Loucy (cell line): Measurements from ENCODE around the gene COX7A2.

Experiments used
- H2AFZ ChIP-seq: fragments of 200-600 bp; sonication (generic); 2 replicates; pipeline ENCODE4 v1.6.0; 2016; ENCODE audit warnings: antibody characterized with exemption, mild to moderate bottlenecking, low read length, moderate library complexity
- H3F3A ChIP-seq: fragments of 200-600 bp; 2 replicates; pipeline ENCODE4 v1.6.0; 2016; ENCODE audit warnings: antibody characterized with exemption, low read depth, mild to moderate bottlenecking
- H3K27me3 ChIP-seq: fragments of 200-600 bp; sonication (generic); 2 replicates; pipeline ENCODE4 v1.6.1; 2014; ENCODE audit warnings: low read length, mild to moderate bottlenecking; ENCODE audit not compliant: insufficient read depth, poor library complexity, severe bottlenecking
- H3K36me3 ChIP-seq: fragments of 200-600 bp; sonication (generic); 2 replicates; pipeline ENCODE4 v1.6.1; 2016; ENCODE audit warnings: low read length; ENCODE audit not compliant: insufficient read depth
- H3K4me1 ChIP-seq: fragments of 200-600 bp; sonication (generic); 2 replicates; pipeline ENCODE4 v1.5.1; 2014; ENCODE audit warnings: low read length, mild to moderate bottlenecking; ENCODE audit not compliant: insufficient read depth, poor library complexity, severe bottlenecking
- H3K4me2 ChIP-seq: fragments of 200-600 bp; sonication (generic); 2 replicates; pipeline ENCODE4 v1.6.0; 2014; ENCODE audit warnings: antibody characterized with exemption, low read length, low read depth, mild to moderate bottlenecking; ENCODE audit not compliant: poor library complexity, severe bottlenecking
- H3K4me3 ChIP-seq: fragments of 200-600 bp; sonication (generic); 2 replicates; pipeline ENCODE4 v1.5.1; 2014; ENCODE audit warnings: low read length, mild to moderate bottlenecking, mixed read lengths; ENCODE audit not compliant: poor library complexity, severe bottlenecking
- H3K79me2 ChIP-seq: fragments of 200-600 bp; sonication (generic); 2 replicates; pipeline ENCODE4 v1.6.1; 2014; ENCODE audit warnings: low read length; ENCODE audit not compliant: insufficient read depth
- H3K9ac ChIP-seq: fragments of 200-600 bp; sonication (generic); 2 replicates; pipeline ENCODE4 v1.6.0; 2014; ENCODE audit warnings: mild to moderate bottlenecking, low read depth, low read length, moderate library complexity; ENCODE audit not compliant: poor library complexity, severe bottlenecking
- H3K9me2 ChIP-seq: fragments of 200-600 bp; sonication (generic); replicated peaks from 2 replicates; pipeline ENCODE4 v1.6.1; 2016; ENCODE audit warnings: low read depth, low read length, mixed read lengths
- H3K9me3 ChIP-seq: fragments of 200-600 bp; sonication (generic); 2 replicates; pipeline ENCODE4 v1.6.1; 2014; ENCODE audit warnings: mild to moderate bottlenecking, antibody characterized with exemption, low read length, low read depth; ENCODE audit not compliant: insufficient read depth
- H4K20me1 ChIP-seq: fragments of 200-600 bp; sonication (generic); 2 replicates; pipeline ENCODE4 v1.6.0; 2014; ENCODE audit warnings: antibody characterized with exemption, low read length, mild to moderate bottlenecking; ENCODE audit not compliant: insufficient read depth, poor library complexity, severe bottlenecking
- EZH2phosphoT487 ChIP-seq: fragments of 200-600 bp; IDR thresholded peaks from 2 replicates; pipeline ENCODE4 v1.6.1; 2018; ENCODE audit warnings: antibody characterized with exemption, mild to moderate bottlenecking, moderate library complexity, borderline replicate concordance
- TF ChIP-seq, protein P1 (sequence below): fragments of 200-600 bp; sonication (generic); conservative IDR thresholded peaks from 2 replicates; pipeline ENCODE4 v1.5.1; 2014; ENCODE audit warnings: mild to moderate bottlenecking, antibody characterized with exemption, low read length

The COX7A2 gene

DNA sequence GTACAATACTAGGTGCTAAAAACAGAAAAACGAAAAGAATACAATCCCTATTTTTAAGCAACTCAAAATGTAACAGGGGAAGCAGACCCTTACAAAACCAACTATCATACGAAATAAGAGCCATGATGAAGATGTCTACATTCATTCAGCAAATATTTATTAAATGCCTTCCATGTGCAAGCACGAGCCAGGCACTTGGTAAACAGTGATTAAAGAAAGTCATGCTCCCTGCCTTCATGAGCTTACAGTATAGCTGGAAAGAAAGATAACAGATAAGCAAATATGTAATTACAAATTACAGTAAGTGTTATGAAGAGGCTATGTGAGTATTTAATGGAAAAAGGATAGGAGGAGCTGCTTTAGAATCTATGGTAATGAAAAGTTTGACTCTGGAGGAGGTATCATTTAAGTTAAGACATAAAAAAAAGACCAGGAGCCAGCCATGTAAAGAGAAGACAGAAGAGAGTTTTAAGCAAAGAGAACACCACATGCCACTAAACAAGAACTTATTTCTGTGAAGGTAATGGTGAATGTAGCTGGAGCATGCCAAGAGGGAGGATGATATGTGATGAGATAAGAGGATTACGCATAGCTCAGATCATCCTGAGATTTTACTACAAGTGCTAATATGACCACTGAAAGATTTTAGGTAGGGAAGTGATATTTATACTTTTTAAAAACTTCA lies 19.3 kb upstream of the COX7A2 start:
- no peak overlapping the region for H3K4me2 ChIP-seq
- H3F3A ChIP-seq, result no peaks in the 10 kb centered on the region
- no peak overlapping the region for H2AFZ ChIP-seq
- H3K4me3 ChIP-seq, result no peak overlapping the region
- no peaks in the 10 kb centered on the region for H3K9me3 ChIP-seq
- TF ChIP-seq, protein P1, sequence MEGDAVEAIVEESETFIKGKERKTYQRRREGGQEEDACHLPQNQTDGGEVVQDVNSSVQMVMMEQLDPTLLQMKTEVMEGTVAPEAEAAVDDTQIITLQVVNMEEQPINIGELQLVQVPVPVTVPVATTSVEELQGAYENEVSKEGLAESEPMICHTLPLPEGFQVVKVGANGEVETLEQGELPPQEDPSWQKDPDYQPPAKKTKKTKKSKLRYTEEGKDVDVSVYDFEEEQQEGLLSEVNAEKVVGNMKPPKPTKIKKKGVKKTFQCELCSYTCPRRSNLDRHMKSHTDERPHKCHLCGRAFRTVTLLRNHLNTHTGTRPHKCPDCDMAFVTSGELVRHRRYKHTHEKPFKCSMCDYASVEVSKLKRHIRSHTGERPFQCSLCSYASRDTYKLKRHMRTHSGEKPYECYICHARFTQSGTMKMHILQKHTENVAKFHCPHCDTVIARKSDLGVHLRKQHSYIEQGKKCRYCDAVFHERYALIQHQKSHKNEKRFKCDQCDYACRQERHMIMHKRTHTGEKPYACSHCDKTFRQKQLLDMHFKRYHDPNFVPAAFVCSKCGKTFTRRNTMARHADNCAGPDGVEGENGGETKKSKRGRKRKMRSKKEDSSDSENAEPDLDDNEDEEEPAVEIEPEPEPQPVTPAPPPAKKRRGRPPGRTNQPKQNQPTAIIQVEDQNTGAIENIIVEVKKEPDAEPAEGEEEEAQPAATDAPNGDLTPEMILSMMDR, result no peak
- no peak for TF ChIP-seq EZH2phosphoT487
- peaks cover 12% of the 10 kb centered on the region for H3K4me1 ChIP-seq
- H3K79me2 ChIP-seq, result peaks cover 12% of the 10 kb centered on the region; the same call in 1 of the 2 replicates
- peaks cover 65% of the 10 kb centered on the region for H3K36me3 ChIP-seq
- no peak overlapping the region for H3K9ac ChIP-seq
- peaks cover 19% of the 10 kb centered on the region for H4K20me1 ChIP-seq
- no peaks in the 10 kb centered on the region for H3K9me2 ChIP-seq
- H3K27me3 ChIP-seq, result no peaks in the 10 kb centered on the region

DNA sequence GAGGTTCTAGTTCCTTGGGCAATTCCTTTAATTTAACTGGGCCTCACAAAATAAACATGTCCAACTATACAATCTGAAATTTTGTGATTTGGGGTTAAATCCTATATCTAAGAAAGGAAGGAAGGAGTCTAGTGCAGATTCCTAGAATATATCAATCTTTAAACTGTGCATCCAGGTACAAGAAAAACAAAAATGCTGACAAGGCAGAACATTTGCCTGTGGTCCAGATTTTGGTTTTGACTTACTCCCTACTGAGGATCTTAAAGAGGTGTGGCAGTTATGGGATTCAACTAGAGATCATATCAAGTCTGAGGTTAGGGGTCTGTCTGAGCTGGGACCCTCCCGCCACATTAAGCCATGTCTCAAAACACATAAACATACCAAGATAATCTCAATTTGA lies 17.7 kb upstream of the COX7A2 start:
- Histone ChIP-seq H3K4me3 (no peak overlapping the region), H3K9me3 (no peaks in the 10 kb centered on the region), H3K9me2 (no peaks in the 10 kb centered on the region), H3K27me3 (no peaks in the 10 kb centered on the region), H4K20me1 (peaks cover 4% of the 10 kb centered on the region), H3K4me1 (no peaks in the 10 kb centered on the region), H3F3A (no peaks in the 10 kb centered on the region), H3K9ac (no peak overlapping the region), H3K36me3 (peaks cover 76% of the 10 kb centered on the region), H3K79me2 (peaks cover 9% of the 10 kb centered on the region; the same call in 1 of the 2 replicates), H3K4me2 (no peak overlapping the region), H2AFZ (no peak overlapping the region)
- TF ChIP-seq, protein P1, result no peak
- no peak for TF ChIP-seq EZH2phosphoT487

DNA sequence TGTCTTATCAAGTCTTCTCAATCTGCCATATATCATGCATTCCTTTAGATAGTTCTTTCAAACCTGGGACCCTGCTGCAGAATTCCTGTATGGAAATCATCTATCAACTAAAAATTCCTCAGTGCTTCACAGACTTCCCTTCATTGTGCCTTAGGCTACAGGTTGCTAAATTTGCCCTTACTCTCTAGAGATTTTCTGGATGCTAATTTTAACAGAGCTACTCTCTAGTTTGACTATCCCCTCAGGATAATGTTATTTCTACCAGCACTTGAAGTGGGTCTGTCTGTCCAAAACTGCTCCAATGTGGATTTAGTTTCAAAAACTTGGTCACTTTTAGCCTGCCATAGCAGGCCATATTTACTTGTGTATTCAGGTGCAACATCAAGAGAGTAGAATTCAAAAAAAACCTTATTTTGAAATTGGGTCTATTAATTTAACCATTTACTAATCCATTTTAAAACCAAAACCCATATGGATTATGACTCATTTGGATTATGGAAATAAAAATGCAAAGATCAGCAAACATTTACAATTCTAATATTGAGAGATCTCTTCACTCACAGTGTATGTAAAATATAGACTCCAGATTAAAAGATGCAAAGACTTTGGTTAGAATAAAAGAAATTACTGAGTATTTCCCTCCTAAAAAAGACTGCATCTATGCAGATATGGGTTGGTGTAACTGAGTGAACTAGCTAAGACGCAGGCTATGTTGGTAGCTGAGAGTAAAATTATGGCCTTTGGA lies 13.9 kb upstream of the COX7A2 start:
- Histone ChIP-seq H2AFZ (no peak overlapping the region), H3K27me3 (no peaks in the 10 kb centered on the region), H3K4me1 (no peaks in the 10 kb centered on the region), H3K9me2 (no peaks in the 10 kb centered on the region), H3K4me3 (no peak overlapping the region), H3K4me2 (no peak overlapping the region), H3K36me3 (peaks cover 75% of the 10 kb centered on the region), H3K9ac (no peak overlapping the region), H3K9me3 (no peaks in the 10 kb centered on the region), H3F3A (no peaks in the 10 kb centered on the region), H4K20me1 (no peaks in the 10 kb centered on the region), H3K79me2 (no peaks in the 10 kb centered on the region; the same call in 1 of the 2 replicates)
- no peak for TF ChIP-seq EZH2phosphoT487
- TF ChIP-seq, protein P1, result no peak
